H1 (cell line): ENCODE results near the gene VTN.

Experiments
- CHD1 ChIP-seq: IDR thresholded peaks from 2 replicates; pipeline ENCODE4 v1.6.1; 2012; ENCODE audit warnings: low read depth, low read length, improper control_type of control experiment
- CHD2 ChIP-seq: IDR thresholded peaks from 2 replicates; pipeline ENCODE4 v1.6.1; 2012; ENCODE audit warnings: low read length, improper control_type of control experiment
- CTCF ChIP-seq, 3 experiments: IDR thresholded peaks; 1 replicate in 2 of 3; 2 replicates in 1 of 3; pipeline versions ENCODE4 v1.5.1 to v1.6.1; 2011; ENCODE audit warnings: low read length in 3 of 3, mild to moderate bottlenecking in 3 of 3, inconsistent platforms in 2 of 3, low read depth in 1 of 3, moderate library complexity in 1 of 3; ENCODE audit not compliant: insufficient read depth in 1 of 3; ENCODE audit errors: control extremely low read depth in 1 of 3
- EP300 ChIP-seq, 2 experiments: IDR thresholded peaks; 1 replicate in 1 of 2; 2 replicates in 1 of 2; pipeline ENCODE4 v1.6.1; 2011 to 2012; ENCODE audit warnings: low read depth in 2 of 2, low read length in 2 of 2, mild to moderate bottlenecking in 2 of 2, borderline replicate concordance in 1 of 2, inconsistent platforms in 1 of 2, moderate library complexity in 1 of 2
- EZH2 ChIP-seq: fragments of 200-600 bp; sonication (generic); IDR thresholded peaks from 2 replicates; pipeline ENCODE4 v1.7.1; 2012; ENCODE audit warnings: low read depth, mild to moderate bottlenecking, moderate library complexity, low read length, inconsistent platforms; ENCODE audit not compliant: severe bottlenecking
- JUND ChIP-seq: IDR thresholded peaks from 2 replicates; pipeline ENCODE4 v1.6.1; 2011; ENCODE audit warnings: mild to moderate bottlenecking, improper control_type of control experiment, low read length
- KDM5A ChIP-seq: fragments of 200-600 bp; IDR thresholded peaks from 2 replicates; pipeline ENCODE4 v1.7.1; 2012; ENCODE audit warnings: mild to moderate bottlenecking, low read length, inconsistent platforms, mixed read lengths
- NRF1 ChIP-seq: IDR thresholded peaks from 2 replicates; pipeline ENCODE4 v1.6.1; 2011; ENCODE audit warnings: mild to moderate bottlenecking, low read depth, low read length, improper control_type of control experiment
- PHF8 ChIP-seq: fragments of 200-600 bp; sonication (generic); conservative IDR thresholded peaks from 2 replicates; pipeline ENCODE4 v1.7.1; 2012; ENCODE audit warnings: low read depth, mild to moderate bottlenecking, inconsistent platforms, low read length, moderate library complexity
- POLR2AphosphoS5 ChIP-seq: IDR thresholded peaks from 2 replicates; pipeline ENCODE4 v1.6.1; 2011; ENCODE audit warnings: low read depth, low read length
- RAD21 ChIP-seq, 2 experiments: IDR thresholded peaks in 1 of 2; conservative IDR thresholded peaks in 1 of 2; 2 replicates each; pipeline ENCODE4 v1.6.1; 2011; ENCODE audit warnings: low read depth in 2 of 2, low read length in 2 of 2, improper control_type of control experiment in 1 of 2, inconsistent platforms in 1 of 2, mild to moderate bottlenecking in 1 of 2, moderate library complexity in 1 of 2
- TCF12 ChIP-seq: IDR thresholded peaks from 2 replicates; pipeline ENCODE4 v1.6.1; 2011; ENCODE audit warnings: low read depth, mild to moderate bottlenecking, low read length

GRCh38 chr17:28331891-28332420, 38.2 kb downstream of the VTN start:
- no peak for TF ChIP-seq CHD2
- no peak for TF ChIP-seq EZH2
- TF ChIP-seq CHD1 = no peak
- no peak for TF ChIP-seq CTCF (IDR thresholded peaks at IDR 0.05; ENCODE audit: control extremely low read depth in 1 of 3, insufficient read depth in 1 of 3, low read depth in 1 of 3, low read length in 3 of 3)
- no peak for TF ChIP-seq TCF12
- no peak for TF ChIP-seq PHF8
- TF ChIP-seq JUND = no peak
- TF ChIP-seq KDM5A = no peak
- no peak for TF ChIP-seq EP300 (IDR thresholded peaks at IDR 0.05; ENCODE audit: borderline replicate concordance in 1 of 2, low read depth in 2 of 2, low read length in 2 of 2)
- no peak for TF ChIP-seq NRF1
- TF ChIP-seq RAD21 (IDR thresholded peaks at IDR 0.05 in 1 of 2, conservative IDR thresholded peaks at IDR 0.05 in 1 of 2; ENCODE audit: low read depth in 2 of 2, low read length in 2 of 2) = no peak
- no peak for TF ChIP-seq POLR2AphosphoS5
